A549 (cell line): Measurements from ENCODE around the gene MTMR11. TPM values are rescaled to one million over a fixed set of nuclear protein-coding genes. Genes with fewer than 3 reads are reported as not detected.

Experiments
- ATAC-seq, 2 experiments: fragments of 200-7000 bp in 1 of 2; fragments of >200 bp in 1 of 2; cut with Nextera tagmentation in 1 of 2; cut with Tn5 transposase in 1 of 2; 3 replicates each; pipeline versions ENCODE4 v1.8.0 to v1.9.1; 2018 to 2020; ENCODE audit warnings: mild to moderate bottlenecking in 1 of 2, moderate library complexity in 1 of 2
- CTCF ChIA-PET: fragments of 300-600 bp; sonication (Branson Sonifier 250); formaldehyde crosslinking; extraction: SDS; loops from one replicate; lab custom pipeline; 2021; ENCODE audit warnings: antibody characterized with exemption, inconsistent platforms; lab: Yijun Ruan, JAX
- POLR2A ChIA-PET: fragments of 350-600 bp; formaldehyde crosslinking; extraction: SDS; loops from one replicate; lab custom pipeline; 2021; ENCODE audit warnings: antibody characterized with exemption, inconsistent platforms; lab: Yijun Ruan, JAX
- DNase-seq, 2 experiments: peaks; one replicate each; pipeline versions ENCODE4 v3.0.0 to v3.0.0-alpha.2; 2011 to 2016; ENCODE audit warnings: low read depth in 1 of 2, low spot score in 1 of 2
- FAIRE-seq: peaks from 2 replicates; lab custom pipeline; 2011; peaks lifted over from hg19 to GRCh38; lab: Jason Lieb, UNC
- H3K27ac ChIP-seq, 2 experiments: fragments of >200 bp; sonication (Bioruptor Twin); formaldehyde crosslinking; 3 replicates each; pipeline ENCODE4 v1.5.1; 2016 to 2017
- H3K4me1 ChIP-seq: fragments of >200 bp; sonication (Bioruptor Twin); formaldehyde crosslinking; 3 replicates; pipeline ENCODE4 v1.6.1; 2016
- H3K4me2 ChIP-seq: fragments of >200 bp; sonication (Bioruptor Twin); formaldehyde crosslinking; 3 replicates; pipeline ENCODE4 v1.6.1; 2016
- H3K4me3 ChIP-seq: fragments of >200 bp; sonication (Bioruptor Twin); formaldehyde crosslinking; 3 replicates; pipeline ENCODE4 v1.5.1; 2016
- H3K9me3 ChIP-seq: fragments of >200 bp; sonication (Bioruptor Twin); formaldehyde crosslinking; 3 replicates; pipeline ENCODE4 v1.6.1; 2016
- CBX2 ChIP-seq: fragments of 200-600 bp; sonication (generic); IDR thresholded peaks from 2 replicates; pipeline ENCODE4 v1.6.1; 2016; ENCODE audit warnings: low read depth, mild to moderate bottlenecking, borderline replicate concordance
- CBX8 ChIP-seq: fragments of 200-600 bp; sonication (generic); IDR thresholded peaks from 2 replicates; pipeline ENCODE4 v1.6.1; 2016
- CTCF ChIP-seq: fragments of >200 bp; sonication (Bioruptor Twin); formaldehyde crosslinking; IDR thresholded peaks from 3 replicates; pipeline ENCODE4 v1.5.1; 2016
- ELK1 ChIP-seq: fragments of 150-350 bp; IDR thresholded peaks from 2 replicates; pipeline ENCODE4 v1.6.1; 2014; ENCODE audit warnings: low read depth, mild to moderate bottlenecking, low read length
- ESRRA ChIP-seq: fragments of 150-350 bp; IDR thresholded peaks from 2 replicates; pipeline ENCODE4 v1.6.1; 2014; ENCODE audit warnings: mild to moderate bottlenecking, low read length, borderline replicate concordance
- FOSL2 ChIP-seq, 2 experiments: fragments of 450-650 bp in 1 of 2; fragments of >200 bp in 1 of 2; sonication (Bioruptor Twin) in 1 of 2; formaldehyde crosslinking; IDR thresholded peaks; 2 replicates each; pipeline versions ENCODE4 v1.5.0 to v1.6.1; 2016 to 2020; ENCODE audit warnings: mild to moderate bottlenecking in 1 of 2, moderate library complexity in 1 of 2
- HEYL ChIP-seq: fragments of 250-450 bp; sonication (Bioruptor Pico); IDR thresholded peaks from 2 replicates; pipeline ENCODE4 v1.8.0; 2021; ENCODE audit warnings: mild to moderate bottlenecking, moderate library complexity
- HOXB5 ChIP-seq: fragments of 250-450 bp; sonication (Bioruptor Pico); IDR thresholded peaks from 2 replicates; pipeline ENCODE4 v1.5.0; 2020; ENCODE audit warnings: mild to moderate bottlenecking, moderate library complexity
- KDM1A ChIP-seq: fragments of 200-600 bp; sonication (generic); IDR thresholded peaks from 2 replicates; pipeline ENCODE4 v1.6.1; 2016; ENCODE audit warnings: low read depth, mild to moderate bottlenecking
- KDM5A ChIP-seq: fragments of 200-600 bp; sonication (generic); IDR thresholded peaks from 2 replicates; pipeline ENCODE4 v1.6.1; 2016; ENCODE audit warnings: antibody characterized with exemption, mild to moderate bottlenecking
- MAZ ChIP-seq: fragments of 150-350 bp; IDR thresholded peaks from 2 replicates; pipeline ENCODE4 v1.6.1; 2014; ENCODE audit warnings: antibody characterized with exemption, low read depth, low read length, borderline replicate concordance
- POLR2A ChIP-seq: IDR thresholded peaks from 2 replicates; pipeline ENCODE4 v1.6.1; 2012; ENCODE audit warnings: mild to moderate bottlenecking, low read length
- RARB ChIP-seq: fragments of 250-450 bp; sonication (Bioruptor Pico); IDR thresholded peaks from 2 replicates; pipeline ENCODE4 v1.8.0; 2021; ENCODE audit warnings: mild to moderate bottlenecking, moderate library complexity
- RFX5 ChIP-seq: fragments of 450-650 bp; IDR thresholded peaks from 2 replicates; pipeline ENCODE4 v1.7.1; 2014; ENCODE audit warnings: antibody characterized with exemption, mild to moderate bottlenecking, moderate library complexity
- RNF2 ChIP-seq: fragments of 200-600 bp; sonication (generic); IDR thresholded peaks from 2 replicates; pipeline ENCODE4 v1.6.1; 2016; ENCODE audit warnings: low read depth, mild to moderate bottlenecking, antibody characterized with exemption, moderate library complexity, borderline replicate concordance
- TFCP2L1 ChIP-seq: fragments of 250-450 bp; sonication (Bioruptor Pico); IDR thresholded peaks from 2 replicates; pipeline ENCODE4 v1.5.0; 2021; ENCODE audit warnings: mild to moderate bottlenecking
- TP53 ChIP-seq: fragments of 250-450 bp; sonication (Bioruptor Pico); IDR thresholded peaks from 2 replicates; pipeline ENCODE4 v1.5.0; 2021; ENCODE audit warnings: mild to moderate bottlenecking, moderate library complexity
- ZFP36 ChIP-seq: fragments of 450-650 bp; IDR thresholded peaks from 2 replicates; pipeline ENCODE4 v1.6.1; 2014; ENCODE audit warnings: borderline replicate concordance; ENCODE audit not compliant: partially characterized antibody
- ZNF302 ChIP-seq: fragments of 250-450 bp; sonication (Bioruptor Pico); IDR thresholded peaks from 2 replicates; pipeline ENCODE4 v1.9.0; 2021; ENCODE audit warnings: inconsistent platforms, mild to moderate bottlenecking, moderate library complexity
- ZSCAN20 ChIP-seq: fragments of 250-450 bp; sonication (Bioruptor Pico); IDR thresholded peaks from 2 replicates; pipeline ENCODE4 v1.8.0; 2022; ENCODE audit warnings: mild to moderate bottlenecking, moderate library complexity
- WGBS: methylation state at CpG from one replicate; pipeline ENCODE4 v1.1.6; 2017; ENCODE audit errors: missing lambda C conversion rate; 5-methylcytosine and 5-hydroxymethylcytosine counted together
- polyA plus RNA-seq, 4 experiments: library from polyadenylated mRNA; depleted of rRNA in 3 of 4; stranded (reverse); fragments of >200 nt; fragmentation: RNase III in 1 of 4; extraction: RNeasy Plus Mini Kit Qiagen cat#74134 plus additional on column Dnase treatment in 1 of 4; gene quantifications; 2 replicates in 3 of 4; 3 replicates in 1 of 4; pipeline ENCODE4 v1.2.3, GENCODE V29; 2011 to 2017
- TF ChIP-seq, protein P1 (sequence below): fragments of 250-450 bp; sonication (Bioruptor Pico); IDR thresholded peaks from 2 replicates; pipeline ENCODE4 v1.5.0; 2021; ENCODE audit warnings: mild to moderate bottlenecking, moderate library complexity, borderline replicate concordance

Gene MTMR11
- polyA plus RNA-seq, 2 of the 4 experiments (the other 2 are of a cell fraction), result 16.2 to 31.2 TPM

GRCh38 chr1:149931212-149931790 is 5.4 kb downstream of the MTMR11 start:
- CTCF ChIA-PET, result interaction anchor here (0.6 to 1.6 kb wide), 6 partner anchors 8 to 256 kb away, joined by 3 to 5 read pairs (median 3); a partner anchor contains a TSS
- Histone ChIP-seq H3K27ac (no peak overlapping the region), H3K4me3 (no peak overlapping the region), H3K4me2 (no peak overlapping the region), H3K9me3 (no peaks in the 10 kb centered on the region), H3K4me1 (peaks cover 26% of the 10 kb centered on the region)
- POLR2A ChIA-PET, result interaction anchor here (0.6 kb wide), 1 partner anchor 9 kb away, joined by 4 read pairs; no protein-coding TSS in a partner anchor
- WGBS, result 77% methylated on average over 13 of the region's 13 CpGs
- DNase-seq (no peak), ATAC-seq (no peak), FAIRE-seq (no peak)
- TF ChIP-seq RARB, result no peak
- TF ChIP-seq MAZ, result no peak
- no peak for TF ChIP-seq RNF2
- TF ChIP-seq ELK1, result no peak
- TF ChIP-seq ZNF302 (CRISPR knock-in tag), result no peak
- TF ChIP-seq CBX8, result no peak
- no peak for TF ChIP-seq RFX5
- TF ChIP-seq CBX2, result no peak
- TF ChIP-seq, protein P1, sequence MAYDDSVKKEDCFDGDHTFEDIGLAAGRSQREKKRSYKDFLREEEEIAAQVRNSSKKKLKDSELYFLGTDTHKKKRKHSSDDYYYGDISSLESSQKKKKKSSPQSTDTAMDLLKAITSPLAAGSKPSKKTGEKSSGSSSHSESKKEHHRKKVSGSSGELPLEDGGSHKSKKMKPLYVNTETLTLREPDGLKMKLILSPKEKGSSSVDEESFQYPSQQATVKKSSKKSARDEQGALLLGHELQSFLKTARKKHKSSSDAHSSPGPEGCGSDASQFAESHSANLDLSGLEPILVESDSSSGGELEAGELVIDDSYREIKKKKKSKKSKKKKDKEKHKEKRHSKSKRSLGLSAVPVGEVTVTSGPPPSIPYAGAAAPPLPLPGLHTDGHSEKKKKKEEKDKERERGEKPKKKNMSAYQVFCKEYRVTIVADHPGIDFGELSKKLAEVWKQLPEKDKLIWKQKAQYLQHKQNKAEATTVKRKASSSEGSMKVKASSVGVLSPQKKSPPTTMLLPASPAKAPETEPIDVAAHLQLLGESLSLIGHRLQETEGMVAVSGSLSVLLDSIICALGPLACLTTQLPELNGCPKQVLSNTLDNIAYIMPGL (CRISPR knock-in tag), result no peak
- TF ChIP-seq HEYL (CRISPR knock-in tag), result no peak
- no peak for TF ChIP-seq FOSL2 (IDR thresholded peaks at IDR 0.05)
- no peak for TF ChIP-seq FOSL2 (CRISPR knock-in tag; IDR thresholded peaks at IDR 0.05)

- POLR2A ChIA-PET, result interaction anchor here (2.9 kb wide), 1 partner anchor 43 kb away, joined by 28 read pairs; a partner anchor contains a TSS
- WGBS, result 73% methylated on average over 2 of the region's 2 CpGs
- Histone ChIP-seq H3K4me3 (no peak overlapping the region), H3K27ac (no peak overlapping the region), H3K9me3 (no peaks in the 10 kb centered on the region), H3K4me1 (peaks cover 24% of the 10 kb centered on the region), H3K4me2 (no peak overlapping the region)
- TF ChIP-seq ESRRA, result no peak
- no peak for TF ChIP-seq HEYL (CRISPR knock-in tag)
- no peak for TF ChIP-seq POLR2A
- TF ChIP-seq KDM5A, result no peak
- no peak for TF ChIP-seq HOXB5 (CRISPR knock-in tag)
- TF ChIP-seq TP53, result no peak
- no peak for TF ChIP-seq KDM1A
- no peak for TF ChIP-seq TFCP2L1 (CRISPR knock-in tag)
- TF ChIP-seq ZSCAN20 (CRISPR knock-in tag), result no peak
- DNase-seq (no peak), FAIRE-seq (no peak), ATAC-seq (no peak)
- CTCF ChIA-PET, result interaction anchor here (1.1 to 2.3 kb wide), 2 partner anchors 42 to 121 kb away, joined by 4 to 10 read pairs; a partner anchor contains a TSS
Measured at GRCh38 chr1:149929856-149930255, 6.8 kb downstream of the MTMR11 start.

- Histone ChIP-seq H3K9me3 (no peaks in the 10 kb centered on the region), H3K4me3 (peak overlapping the region; percentile 87), H3K4me1 (peaks cover 24% of the 10 kb centered on the region), H3K27ac (peak overlapping the region; percentile 92 to 99), H3K4me2 (peak overlapping the region; percentile 79)
- ChIA-PET CTCF (interaction anchor here (1.4 to 2.3 kb wide), 3 partner anchors 9 to 259 kb away, joined by 4 to 10 read pairs (median 7); a partner anchor contains a TSS), POLR2A (interaction anchor here (0.6 to 2.9 kb wide), 7 partner anchors 9 to 259 kb away, joined by 3 to 28 read pairs (median 6); partner anchors contain the start of genes BOLA1 and MTMR11)
- DNase-seq (no peak), FAIRE-seq (no peak), ATAC-seq (no peak)
- WGBS, result 15% methylated on average over 1 of the region's 1 CpG
- TF ChIP-seq CTCF (no peak), ZFP36 (no peak)
Measured at GRCh38 chr1:149928401-149928724, 8.3 kb downstream of the MTMR11 start.
